CD4-positive, alpha-beta T cell treated with Interleukin-21 for 1 hour (primary cell): ENCODE data around the gene TLX3.

Source experiments
- DNase-seq: peaks from one replicate; pipeline ENCODE4 v3.0.0-alpha.2; 2020

The TLX3 gene

DNA sequence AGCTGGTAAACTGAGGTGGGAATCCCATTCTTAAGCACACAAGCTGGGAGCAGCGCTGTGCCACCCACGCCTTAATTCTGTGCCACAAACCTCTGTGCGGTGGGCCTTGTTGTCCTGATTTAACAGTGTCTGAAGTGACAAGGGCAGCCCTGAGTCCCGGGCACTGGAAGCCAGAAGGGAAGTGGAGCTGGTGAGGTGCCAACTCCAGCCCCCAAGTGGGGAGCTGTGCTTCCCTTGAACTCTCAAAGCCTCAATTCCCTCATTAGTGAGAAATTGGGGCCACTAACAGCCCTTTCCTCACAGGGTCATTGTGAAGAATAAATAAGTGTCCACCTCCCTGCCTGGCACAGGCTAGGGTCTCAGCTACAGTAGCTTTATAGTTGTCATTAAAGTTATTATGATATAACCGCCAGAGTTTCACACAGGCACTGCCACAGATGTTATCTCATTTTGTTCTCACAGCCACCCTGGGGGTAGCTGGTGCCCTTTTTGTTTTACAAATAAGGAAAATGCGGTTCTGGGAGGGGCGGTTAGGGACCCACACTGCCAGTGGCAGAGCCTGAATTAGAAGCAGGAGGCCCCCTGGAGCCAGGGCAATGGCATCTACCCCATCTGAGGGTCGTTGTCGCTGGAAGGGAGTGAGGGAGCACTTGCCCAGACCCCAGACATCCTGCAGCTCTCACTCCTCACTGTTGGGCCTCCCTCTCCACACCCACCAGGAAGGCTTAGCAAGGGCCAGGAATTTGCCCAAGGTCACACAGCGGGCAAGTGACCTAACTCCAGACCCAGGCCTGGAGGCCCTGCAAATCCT lies 2.1 kb upstream of the TLX3 start:
- DNase-seq, result no peak

- DNase-seq, result no peak
These were observed 1.1 kb upstream of the TLX3 start for GRCh38 chr5:171307789-171308452.

DNA sequence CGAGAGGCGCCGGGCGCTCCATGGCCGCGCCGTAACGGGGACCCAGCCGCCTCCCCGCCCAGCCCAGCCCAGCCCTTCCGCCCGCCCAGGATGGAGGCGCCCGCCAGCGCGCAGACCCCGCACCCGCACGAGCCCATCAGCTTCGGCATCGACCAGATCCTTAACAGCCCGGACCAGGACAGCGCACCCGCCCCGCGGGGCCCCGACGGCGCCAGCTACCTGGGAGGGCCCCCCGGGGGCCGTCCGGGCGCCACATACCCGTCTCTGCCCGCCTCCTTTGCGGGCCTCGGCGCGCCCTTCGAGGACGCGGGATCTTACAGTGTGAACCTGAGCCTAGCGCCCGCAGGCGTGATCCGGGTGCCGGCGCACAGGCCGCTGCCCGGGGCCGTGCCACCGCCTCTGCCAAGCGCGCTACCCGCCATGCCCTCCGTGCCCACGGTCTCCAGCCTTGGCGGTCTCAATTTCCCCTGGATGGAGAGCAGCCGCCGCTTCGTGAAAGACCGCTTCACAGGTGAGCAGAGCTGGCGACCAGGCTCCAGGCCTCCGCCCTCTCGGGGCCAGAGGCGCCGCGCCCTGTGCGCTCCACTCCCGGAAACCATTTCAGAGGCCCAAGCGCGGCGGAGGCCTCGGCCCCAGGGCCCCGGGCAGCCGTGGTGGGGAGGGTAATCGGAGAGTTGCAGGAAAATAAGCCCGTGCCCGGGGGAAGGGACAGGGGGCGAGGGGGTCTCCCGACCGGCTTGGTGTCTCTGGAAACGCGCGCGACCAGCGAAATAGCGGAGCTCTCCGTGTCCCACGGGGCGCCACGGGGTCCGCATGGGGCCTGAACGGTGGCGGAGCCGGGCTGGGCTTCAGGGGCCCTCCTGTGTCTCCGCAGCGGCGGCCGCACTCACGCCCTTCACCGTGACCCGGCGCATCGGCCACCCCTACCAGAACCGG lies 496 bp downstream of the TLX3 start:
- no peak for DNase-seq

DNA sequence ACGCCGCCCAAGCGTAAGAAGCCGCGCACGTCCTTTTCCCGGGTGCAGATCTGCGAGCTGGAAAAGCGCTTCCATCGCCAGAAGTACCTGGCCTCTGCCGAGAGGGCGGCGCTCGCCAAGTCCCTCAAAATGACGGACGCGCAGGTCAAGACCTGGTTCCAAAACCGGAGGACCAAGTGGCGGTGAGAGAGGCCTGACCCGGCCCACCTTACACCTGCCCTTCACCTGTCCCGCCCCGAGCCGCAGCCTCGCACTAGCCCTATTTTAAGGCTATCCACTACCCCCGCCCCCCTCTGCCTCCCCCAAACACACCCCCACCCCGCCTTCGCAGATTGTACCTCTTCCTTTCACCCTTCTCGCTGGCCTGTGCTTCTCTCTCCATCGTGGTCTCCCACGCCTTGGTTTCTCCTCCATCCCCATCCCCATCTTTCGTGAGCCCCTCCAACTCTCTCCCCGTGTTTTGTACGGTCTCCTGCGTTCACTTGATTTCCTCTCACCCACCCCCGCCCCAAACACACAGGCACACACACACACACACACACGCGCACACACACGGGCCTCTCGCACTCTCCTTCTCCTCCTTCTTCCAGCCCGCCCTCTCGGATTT lies 1.3 kb downstream of the TLX3 start:
- no peak for DNase-seq

DNA sequence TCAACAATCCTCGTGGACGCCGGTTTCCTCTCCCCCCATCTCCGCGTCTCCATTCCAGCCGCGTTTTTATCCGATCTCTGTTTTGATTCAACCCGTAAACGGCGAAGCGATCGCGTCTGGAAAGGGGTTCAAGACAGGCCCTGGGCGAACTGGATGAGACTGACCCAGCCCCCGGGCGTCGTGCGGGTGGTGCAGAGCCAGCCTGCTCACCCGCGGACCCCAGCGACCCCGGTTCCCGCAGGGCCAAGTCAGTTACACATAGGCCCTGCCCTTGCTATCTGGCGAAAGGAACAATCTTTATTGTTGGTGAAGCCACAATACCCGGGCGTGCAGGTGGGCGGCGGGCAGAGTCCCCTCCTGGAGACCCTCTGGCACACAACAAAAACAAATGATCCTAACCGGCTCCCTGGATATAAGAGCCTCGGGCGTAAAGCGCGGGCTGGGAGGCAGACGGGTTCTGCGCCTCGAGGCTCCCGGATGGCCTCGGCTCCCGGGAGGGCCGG lies 1.8 kb downstream of the TLX3 start:
- no peak for DNase-seq

GRCh38 chr5:171311322-171312077 lies 2.5 kb downstream of the TLX3 start:
- no peak for DNase-seq

DNA sequence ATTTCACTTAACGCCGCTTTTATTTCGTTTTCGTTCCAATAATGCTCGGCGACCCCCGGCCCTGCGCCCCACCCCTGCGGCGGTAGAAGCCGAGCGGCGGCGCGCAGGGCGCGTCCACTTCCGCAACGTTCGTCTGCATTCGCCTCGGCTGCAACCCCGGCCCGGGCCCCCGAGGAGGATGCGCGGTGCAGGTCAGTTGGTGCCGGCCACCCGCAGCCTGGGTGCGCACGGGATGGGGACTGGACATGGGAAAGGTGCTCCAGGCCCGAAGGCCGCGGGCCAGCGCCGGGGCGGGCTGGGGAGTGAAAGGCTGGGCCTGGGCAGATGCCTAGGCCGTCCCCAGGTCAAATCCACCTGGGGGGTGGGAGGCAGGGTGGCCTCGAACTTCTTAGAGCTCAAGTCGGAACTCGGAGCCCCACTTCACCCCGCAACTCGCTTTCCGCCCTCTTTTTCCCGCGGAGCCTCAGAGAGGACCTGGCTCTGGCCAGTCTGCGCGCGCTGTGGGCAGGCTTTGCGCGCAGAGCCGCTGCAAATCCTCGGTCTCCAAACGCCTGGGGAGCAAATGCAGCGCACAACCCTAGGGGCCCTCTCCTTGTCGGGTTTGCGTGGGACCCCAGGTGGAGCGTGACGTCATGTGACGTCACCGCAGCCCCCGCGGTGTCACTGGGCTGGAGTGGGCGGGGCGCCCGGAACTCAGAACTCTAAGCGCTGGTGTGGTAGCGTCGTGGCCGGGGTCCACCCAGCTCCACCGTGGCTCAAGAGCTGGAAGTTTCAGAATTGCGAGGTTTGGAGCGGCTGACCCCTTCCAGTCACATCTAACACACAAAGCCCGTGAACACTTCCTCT lies 3.3 kb downstream of the TLX3 start:
- DNase-seq, result no peak

DNA sequence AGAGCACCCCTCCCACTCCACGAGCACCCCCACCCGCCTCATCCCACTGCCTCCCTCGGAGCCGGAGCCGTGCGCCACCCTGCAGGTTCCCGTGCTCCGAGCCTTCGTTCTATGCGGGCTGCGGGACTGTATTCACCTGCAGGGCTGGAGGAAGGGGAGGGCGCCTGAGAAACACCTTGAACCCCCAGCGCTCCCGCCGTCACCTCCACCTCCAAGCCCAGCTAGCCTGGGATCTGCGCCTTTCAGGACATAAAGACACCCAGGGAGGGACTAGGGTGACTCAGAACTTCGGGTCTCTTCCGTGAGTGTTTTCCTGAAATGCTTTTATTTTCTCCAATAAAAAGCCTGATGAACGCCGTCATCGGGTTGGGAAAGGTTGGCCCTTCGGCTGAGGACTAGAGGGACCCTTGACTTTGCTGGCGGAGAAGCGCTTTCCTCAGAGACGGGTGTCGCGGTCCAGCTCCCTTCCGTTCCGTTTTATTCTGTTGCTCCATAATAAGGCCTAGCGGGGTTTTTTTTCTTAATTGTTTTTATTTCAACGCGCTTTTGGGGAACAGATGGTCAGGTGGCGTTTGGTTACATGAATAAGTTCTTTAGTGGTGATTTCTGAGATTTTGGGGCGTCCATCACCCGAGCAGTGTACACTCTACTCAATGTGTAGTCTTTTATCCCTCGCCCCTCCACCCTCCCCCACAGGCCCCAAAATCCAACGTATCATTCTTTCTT lies 4.6 kb downstream of the TLX3 start:
- DNase-seq, result no peak

DNA sequence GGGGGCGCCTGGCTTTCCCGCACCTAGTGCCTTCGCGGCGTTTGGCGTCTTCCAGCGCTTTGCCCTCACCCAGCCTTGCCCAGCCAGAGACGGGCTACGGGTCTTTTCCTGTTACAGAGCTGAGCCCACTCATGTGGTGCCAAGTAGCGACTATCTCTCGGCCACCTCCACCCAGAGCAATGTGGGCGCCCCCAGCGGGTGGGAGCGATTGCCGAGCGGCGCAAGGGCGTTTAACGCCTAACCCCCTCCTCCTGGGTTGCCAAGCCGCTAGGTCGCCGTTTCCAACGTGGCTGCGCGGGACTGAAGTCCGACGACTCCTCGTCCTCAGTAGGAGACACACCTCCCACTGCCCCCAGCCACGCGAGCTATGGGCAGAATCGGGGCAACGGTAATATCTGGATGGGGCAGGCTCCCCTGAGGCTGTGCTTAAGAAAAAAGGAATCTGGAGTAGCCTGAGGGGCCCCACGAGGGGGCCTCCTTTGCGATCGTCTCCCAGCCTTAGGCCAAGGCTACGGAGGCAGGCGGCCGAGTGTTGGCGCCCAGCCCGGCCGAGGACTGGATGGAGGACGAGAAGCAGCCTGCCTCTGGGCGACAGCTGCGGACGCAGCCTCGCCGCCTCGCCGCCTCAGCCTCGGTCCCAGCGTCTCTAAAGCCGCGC lies 5.8 kb downstream of the TLX3 start:
- DNase-seq, result no peak

GRCh38 chr5:171315386-171315891 lies 6.4 kb downstream of the TLX3 start:
- DNase-seq, result no peak

GRCh38 chr5:171315925-171316257 lies 6.8 kb downstream of the TLX3 start:
- no peak for DNase-seq

- DNase-seq, result no peak
These were observed 7.4 kb downstream of the TLX3 start for GRCh38 chr5:171316258-171317121.

GRCh38 chr5:171317230-171317629 lies 8.2 kb downstream of the TLX3 start:
- DNase-seq, result no peak

- DNase-seq, result no peak
These were observed 9.0 kb downstream of the TLX3 start for GRCh38 chr5:171318026-171318425.

DNA sequence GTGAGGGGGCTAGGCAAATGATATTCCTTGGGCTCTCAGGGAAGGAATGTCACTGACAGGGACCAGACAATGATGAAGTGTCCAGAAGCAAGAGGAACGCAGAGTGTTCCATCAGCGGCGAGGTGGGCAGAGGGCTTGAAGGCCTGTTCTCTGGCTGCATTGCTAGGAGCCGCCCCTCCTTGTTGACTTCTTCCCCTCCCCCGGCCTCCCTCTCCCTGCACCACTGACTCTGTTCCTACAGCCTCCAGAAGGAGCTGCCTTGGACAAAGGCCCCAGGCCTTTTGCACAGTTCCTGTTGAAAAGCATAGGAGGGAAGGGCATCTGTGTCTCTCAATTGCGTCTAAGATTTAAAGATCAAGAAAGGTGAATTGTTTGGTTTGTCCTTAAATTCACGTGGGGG lies 12.4 kb downstream of the TLX3 start:
- DNase-seq, result no peak

DNA sequence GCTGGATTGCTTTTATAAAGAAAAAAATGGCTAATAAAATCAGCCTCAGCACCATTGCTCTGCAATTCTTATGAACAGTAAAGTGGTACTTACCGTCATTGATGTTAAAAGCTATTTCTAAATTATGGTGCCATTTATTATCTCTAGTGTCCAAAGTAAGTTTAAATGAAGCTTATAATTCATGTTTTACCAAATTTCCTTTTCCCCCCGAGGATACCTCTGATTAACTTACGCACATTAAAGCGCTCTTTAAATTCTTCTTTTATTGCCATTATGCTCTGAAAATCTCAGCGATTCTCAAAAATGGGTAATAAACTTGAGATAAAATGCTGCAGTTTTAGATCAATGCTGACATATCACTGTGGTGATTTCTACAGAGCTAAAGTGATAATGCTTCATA lies 13.5 kb downstream of the TLX3 start:
- DNase-seq, result no peak

GRCh38 chr5:171323007-171323406 lies 14.0 kb downstream of the TLX3 start:
- DNase-seq, result no peak

- DNase-seq, result no peak
These were observed 15.0 kb downstream of the TLX3 start for GRCh38 chr5:171323806-171324632.
